GM19240 (cell line): Measurements from ENCODE around the gene SLC15A5.

Source experiments
- DNase-seq: peaks from one replicate; pipeline ENCODE4 v3.0.0; 2011; ENCODE audit warnings: low spot score; ENCODE audit not compliant: insufficient read length

The SLC15A5 gene, protein sequence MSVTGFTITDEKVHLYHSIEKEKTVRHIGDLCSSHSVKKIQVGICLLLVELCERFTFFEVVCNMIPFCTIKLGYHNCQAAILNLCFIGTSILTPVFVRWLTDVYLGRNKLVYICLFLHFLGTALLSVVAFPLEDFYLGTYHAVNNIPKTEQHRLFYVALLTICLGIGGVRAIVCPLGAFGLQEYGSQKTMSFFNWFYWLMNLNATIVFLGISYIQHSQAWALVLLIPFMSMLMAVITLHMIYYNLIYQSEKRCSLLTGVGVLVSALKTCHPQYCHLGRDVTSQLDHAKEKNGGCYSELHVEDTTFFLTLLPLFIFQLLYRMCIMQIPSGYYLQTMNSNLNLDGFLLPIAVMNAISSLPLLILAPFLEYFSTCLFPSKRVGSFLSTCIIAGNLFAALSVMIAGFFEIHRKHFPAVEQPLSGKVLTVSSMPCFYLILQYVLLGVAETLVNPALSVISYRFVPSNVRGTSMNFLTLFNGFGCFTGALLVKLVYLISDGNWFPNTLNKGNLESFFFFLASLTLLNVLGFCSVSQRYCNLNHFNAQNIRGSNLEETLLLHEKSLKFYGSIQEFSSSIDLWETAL

DNA sequence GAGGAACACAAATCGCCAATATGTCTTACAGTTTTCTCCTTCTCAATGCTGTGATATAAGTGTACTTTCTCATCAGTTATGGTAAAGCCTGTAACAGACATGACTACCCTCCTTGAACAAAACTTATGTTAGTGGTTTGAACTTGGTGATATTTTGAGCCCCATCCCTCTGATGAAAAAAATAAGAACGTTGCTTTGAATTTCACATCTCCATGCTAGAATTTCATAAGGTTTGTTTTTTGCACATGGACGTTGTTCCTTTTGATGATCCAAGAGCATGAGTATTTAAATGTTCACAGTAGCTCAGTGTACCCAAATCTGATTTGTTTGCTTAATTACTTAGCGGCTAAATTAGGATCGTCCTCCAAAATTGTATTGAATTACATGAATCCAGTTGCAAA, at the start of gene SLC15A5:
SLC15A5 (minus strand) TSS at position 101 of the 400 bp plus-strand sequence; CDS start at position 101, 0 bp downstream.
- DNase-seq = no peak

DNA sequence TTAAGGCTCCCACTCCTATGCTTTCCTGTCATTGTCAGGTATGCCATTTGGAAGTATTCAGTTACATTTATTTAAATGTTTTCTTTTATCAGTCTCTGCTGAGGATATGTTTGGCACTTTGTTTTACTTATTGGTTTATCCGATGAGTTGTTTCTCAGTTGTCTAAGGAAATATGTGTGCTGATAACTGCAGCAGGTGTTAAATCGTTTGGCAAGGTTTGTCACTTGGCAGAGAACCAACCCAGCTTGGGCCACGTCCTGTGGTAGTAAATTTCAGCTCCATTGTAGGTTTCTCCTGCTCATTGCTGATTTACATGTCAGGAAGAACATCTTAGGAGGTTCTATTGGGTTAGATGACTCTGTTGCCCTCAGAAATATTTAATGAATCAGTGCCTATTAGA, 47.9 kb upstream of the SLC15A5 start:
- no peak for DNase-seq

DNA sequence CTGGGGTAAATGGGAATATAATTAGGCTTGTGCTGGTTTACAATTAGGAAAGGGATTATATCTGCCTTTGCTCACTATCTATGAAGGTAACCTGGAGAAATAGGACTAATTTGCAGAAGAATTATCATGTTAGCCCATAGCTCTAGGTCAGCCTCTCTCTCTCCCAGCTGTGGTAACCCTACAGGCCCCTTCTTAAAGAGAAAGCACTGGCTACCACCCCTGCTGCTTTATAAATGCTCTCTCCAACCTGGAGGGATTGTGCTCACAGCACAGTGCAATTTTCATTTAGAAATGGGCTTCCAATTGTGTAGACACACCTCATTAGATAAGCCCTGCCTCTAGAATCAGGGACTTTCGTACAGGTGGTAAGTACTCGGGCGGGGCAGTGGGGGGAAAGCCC, 47.3 kb upstream of the SLC15A5 start:
- no peak for DNase-seq

DNA sequence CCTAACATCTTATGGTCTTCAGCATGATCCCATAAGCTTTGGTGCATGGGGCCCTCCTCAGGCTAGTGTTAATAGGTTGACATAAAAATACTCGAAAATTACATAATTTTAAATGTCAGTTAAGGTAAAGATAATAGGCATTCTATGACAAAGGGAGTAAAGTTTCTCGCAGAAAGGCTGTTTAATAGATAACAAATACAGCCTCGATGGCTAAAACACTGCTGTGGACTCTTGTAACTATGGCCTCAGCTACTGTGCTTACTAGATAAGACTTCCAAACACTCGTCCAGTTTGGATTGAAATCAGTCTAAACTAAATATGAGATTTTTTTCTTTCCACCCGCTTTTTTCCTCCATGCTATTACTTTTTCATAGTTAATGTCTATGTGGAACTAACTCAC, 46.8 kb upstream of the SLC15A5 start:
- DNase-seq = no peak

DNA sequence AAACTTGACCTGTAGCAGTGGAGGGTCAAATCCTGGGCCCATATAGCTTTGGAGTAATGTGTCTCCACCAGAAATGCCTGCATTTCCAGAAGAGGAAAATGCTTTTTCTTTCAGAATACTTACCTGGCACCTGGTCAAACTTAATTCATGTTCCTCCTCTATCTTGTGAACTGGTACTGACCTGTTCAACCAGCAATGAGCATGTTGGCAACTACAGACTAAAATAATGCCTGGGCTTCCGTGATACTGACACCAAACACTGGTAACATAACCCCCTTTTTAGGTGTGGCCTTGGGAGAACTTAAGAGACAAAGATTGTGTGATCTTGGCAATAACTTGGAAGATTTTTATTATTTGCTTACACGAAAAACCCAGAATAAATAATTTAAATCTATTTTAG, 46.2 kb upstream of the SLC15A5 start:
- no peak for DNase-seq

DNA sequence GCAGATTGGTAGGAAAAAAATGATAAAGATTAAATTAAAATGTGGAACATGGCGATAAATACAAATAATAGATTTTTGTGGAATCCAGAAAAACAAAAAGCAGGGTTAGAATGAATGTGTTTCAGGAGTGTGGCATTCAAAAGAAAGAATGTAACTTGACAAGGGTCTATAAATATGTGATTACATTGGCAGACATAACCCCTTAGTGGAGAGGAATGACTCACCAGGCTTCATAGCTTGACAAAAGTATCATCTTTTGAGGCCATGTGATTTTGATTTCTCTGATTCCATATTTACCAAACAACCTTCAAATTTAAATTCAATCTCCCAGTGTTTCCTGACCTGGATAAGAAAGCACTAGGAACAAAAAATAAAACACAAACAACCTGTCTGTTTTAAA, 45.5 kb upstream of the SLC15A5 start:
- DNase-seq = no peak

DNA sequence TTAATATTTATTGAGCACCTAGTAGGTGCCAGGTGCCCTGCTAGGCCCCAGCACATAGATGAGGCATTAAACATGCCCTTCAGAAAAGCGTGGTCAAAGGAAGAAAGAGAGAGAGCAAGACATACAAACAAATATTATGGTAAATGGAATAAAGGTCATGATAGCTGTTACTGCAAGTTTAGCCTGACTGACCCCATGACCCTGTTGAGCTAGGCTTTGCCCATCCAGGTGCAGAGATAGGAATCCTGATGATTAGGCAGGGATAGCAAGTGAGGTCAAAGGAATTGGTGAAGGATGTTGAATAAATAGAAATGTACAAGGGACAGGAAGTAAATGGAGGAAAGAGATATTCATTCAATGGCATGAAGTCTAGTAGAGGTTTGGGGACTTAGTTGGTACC, 33.4 kb upstream of the SLC15A5 start:
- no peak for DNase-seq

DNA sequence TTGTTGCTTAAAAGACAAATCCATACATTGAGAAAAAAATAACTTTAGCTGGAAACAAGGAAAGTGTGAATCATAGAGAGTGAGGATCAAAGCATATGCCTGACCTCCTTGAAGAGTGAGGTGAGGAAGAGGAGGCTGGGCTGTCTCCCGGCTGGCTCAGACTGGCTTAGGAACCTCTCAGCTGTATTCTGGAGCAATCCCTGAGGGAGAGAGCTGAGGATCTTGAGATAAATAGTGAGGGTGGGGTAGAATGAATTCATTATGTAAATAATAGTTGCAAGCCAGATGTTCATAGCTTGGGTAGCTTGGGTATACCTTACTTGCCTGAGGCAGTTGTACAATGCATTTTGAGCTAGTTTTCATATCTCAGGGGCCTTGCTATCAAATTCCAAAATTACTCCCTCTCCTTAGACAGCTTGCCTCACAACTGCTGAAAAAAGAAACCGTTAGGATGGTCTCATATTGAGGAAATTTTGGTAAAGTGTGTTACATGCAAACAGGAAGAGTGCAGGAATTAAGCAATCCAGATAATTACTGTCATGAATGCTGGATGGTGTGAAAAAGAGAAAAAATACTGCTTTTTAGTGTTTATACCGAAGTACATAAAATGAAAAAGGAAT, 30.5 kb upstream of the SLC15A5 start:
- no peak for DNase-seq

DNA sequence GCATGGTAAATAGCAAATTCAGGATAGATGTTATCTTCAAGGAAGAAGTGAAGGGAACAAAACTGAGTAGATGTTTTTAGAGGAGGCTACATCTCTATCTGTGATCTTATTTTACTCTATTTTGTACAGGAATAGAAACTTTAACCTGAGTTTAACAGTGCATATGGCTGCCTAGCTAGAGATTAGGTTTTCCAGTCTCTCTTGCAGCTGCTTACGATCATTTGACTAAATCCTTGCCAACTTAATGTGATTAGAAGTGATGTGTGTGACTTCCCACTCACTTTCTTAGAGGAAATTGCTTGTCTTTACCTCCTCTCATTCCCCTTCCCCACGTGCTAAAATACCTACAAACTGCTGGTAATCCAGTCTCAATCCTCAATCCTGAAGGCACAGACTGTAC, 26.5 kb upstream of the SLC15A5 start:
- no peak for DNase-seq

DNA sequence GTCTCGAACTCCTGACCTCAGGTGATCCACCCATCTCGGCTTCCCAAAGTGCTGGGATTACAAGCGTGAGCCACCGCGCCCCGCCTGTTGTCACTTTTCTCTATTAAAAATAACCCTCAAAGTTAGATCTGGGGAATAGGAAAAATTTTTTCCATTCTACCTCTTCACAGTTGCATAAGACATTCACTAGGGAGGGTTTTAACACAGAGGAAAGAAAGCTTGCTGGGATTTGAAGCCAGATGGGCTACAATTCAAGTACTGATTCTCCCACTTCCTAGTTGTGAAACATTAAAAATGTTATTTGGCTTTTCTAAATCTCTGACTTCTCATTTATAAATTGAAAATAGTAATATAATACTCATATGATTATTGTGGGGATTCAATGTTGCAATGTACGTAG, 23.3 kb upstream of the SLC15A5 start:
- no peak for DNase-seq

DNA sequence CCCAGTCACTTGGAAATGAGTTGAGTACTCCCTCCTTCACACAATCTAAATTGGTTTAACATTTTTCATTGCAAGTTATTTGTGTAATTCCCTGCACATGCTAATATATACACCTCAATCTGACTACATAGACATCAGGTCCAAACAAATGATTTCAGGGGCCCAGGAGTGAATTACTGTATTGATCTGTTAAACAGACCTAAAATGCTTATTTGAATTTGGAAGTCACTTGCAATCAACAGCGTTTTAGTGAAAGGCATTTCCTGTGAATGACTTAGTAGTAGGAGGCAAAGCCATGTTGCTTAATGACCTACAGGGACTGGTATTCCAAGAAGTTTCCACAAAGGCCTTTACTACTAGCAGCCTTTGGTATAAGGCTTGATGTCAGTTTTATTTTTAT, 22.6 kb upstream of the SLC15A5 start:
- no peak for DNase-seq

DNA sequence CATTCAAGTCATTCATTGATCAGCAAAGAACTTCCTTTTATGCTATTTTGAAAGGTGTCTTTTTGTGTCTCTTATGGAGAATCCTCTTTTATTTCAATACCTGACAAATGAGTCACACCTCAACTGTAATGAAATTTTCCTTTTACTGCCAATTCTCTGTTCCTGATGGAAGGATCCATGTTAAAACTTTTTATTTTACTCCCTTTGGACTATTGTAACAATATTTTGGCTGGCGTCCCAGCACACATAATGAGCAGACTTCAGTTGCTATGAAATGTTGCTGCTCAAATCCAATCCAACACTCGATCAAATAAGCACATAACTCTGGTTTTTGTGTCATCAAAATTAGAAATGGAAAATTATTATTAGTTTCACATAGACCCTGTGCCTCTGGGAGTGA, 21.9 kb upstream of the SLC15A5 start:
- no peak for DNase-seq

DNA sequence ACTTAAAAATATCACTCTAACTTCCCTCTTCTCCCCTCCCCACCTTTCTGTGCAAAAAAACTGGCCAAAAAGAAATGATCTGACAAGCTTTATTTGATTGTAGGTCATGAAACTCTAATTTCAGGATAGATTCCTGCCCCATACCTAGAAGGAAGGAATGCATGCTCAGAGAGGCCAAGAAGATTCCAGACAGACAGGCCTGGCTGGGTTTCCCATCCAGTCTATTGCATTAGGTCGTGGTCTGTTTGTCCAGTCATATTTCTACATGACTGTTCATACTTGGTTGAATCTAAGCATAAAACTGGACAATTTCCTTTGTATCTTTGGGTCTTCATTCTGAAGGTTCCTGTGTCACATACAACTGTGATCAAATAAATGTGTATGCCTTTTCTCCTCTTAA, 20.0 kb upstream of the SLC15A5 start:
- no peak for DNase-seq

DNA sequence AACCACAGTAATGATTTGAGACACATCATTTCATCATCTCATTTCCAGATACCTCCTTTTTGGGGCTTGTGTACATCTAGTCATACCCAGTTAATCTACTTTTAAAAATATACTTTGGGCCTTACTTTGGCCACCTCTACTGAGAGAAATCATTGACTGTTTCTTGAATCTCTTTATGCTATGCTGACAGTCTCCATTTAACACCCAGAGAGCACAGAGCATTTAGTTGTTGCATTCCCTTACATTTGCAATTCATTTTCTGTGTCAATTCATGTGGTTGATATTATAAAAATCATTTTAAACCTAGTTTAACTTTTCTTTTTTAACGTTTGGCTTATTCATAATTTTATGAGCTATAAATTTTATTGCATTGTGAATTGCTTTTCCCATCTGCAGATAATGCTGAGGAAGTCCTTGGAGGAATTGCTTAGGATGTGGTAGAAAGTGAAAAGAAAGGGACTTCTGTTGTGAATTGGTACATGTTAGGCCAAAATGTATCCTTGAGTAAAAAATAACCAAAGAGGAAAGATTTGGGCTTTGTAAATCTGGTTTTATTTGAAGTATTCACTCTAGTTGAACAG, 17.0 kb upstream of the SLC15A5 start:
- no peak for DNase-seq

DNA sequence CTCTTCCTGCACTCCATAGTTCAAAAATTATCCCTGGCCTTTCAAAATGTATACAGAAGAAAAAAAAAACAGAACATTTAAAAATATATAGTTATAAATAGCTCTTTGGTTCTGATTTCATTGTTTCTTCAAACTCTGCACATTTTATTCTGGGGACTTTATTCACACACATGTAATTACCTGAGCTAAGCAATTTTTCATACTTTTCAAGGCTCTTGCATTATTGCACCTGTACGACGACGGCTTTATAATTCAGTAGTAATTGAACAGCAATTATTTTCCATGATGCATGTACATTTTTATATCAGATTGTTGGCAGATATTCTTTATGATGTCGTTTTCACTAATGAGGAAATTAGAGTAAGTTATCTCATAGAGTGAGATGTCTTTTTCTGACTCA, 13.5 kb upstream of the SLC15A5 start:
- no peak for DNase-seq

DNA sequence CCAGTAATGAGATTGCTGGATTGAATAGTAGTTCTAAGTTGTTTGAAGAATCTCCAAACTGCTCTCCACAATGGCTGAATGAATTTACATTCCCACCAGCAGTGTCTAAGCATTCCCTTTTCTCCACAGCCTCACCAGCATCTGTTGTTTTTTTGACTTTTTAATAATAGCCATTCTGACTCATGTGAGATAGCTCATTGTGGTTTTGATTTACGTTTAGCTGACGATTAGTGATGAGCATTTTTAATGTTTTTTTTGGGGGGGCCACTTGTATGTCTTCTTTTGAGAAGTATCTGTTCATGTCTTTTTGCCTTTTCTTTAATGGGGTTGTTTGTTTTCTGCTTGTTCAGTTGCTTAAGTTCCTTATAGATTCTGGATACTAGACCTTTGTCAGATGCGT, 8.1 kb upstream of the SLC15A5 start:
- DNase-seq = no peak

DNA sequence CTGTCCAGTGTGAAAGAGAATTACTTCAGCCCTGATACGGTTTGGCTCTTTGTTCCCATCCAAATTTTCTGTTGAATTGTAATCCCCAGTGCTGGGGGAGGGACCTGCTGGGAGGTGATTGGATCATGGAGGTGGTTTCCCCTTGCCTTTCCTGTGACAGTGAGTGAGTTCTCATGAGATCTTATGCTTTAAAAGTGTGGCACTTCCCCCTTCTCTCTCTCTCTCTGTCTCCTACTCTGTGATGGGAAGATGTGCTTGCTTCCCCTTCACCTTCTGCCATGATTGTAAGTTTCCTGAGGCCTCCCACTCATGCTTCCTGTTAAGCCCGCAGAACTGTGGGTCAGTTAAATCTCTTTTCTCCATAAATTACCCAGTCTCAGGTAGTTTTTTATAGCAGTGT, 5.5 kb upstream of the SLC15A5 start:
- no peak for DNase-seq

DNA sequence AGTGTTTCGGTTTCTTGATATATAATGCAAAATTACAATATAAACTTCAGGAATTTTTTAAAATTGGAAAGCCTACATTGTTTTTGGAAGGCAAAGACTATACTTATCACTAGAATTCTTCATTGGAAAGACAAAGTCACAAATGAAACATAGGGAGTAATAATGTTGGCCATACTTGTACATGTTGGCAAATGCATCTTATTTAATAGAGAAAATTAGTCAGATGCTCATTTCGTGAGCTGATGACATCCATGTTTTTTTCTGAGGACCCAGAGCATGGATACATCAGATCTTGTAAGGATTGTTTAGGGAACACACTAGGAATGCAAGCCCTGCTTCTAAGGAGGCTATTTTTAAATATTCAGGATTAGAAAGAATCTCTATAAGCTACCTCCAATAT, 4.6 kb upstream of the SLC15A5 start:
- no peak for DNase-seq

DNA sequence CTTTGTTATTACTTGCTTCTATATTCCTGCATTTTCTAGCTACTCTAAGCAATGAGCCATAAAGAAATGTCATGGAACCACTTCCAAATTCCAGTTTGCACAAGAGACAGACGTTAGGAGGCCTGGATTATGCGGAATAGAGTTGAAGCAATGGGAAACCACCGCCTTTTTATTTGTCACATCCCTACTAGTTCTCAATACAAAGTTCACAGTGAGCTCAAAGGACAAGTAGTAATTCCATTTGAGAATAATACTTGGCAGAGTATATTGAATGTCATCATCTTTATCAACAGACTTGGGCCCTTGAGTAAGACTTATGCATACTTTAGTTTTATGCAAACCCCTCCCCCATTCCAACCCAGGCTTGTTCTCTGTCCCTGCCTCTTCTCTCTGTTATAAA, 3.7 kb upstream of the SLC15A5 start:
- no peak for DNase-seq

DNA sequence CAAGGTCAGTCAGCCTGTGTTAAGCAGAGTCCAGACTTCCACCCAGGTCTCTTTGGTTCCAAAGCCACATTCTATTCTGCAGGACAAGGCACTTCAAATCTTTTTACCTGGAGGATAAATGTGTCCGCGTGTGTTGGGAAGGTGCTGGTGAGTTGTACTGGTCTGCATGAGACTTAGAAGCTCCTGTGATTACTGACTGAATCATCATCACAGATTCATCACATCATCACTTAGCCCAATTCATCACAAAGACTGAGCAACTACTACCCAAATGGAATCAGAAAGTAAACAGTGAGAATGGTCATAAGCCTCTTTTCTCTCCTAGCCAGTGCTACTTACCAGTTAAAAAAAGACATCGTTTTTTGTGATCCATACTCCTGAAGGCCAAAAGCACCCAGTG, 5.3 kb downstream of the SLC15A5 start:
- DNase-seq = no peak

DNA sequence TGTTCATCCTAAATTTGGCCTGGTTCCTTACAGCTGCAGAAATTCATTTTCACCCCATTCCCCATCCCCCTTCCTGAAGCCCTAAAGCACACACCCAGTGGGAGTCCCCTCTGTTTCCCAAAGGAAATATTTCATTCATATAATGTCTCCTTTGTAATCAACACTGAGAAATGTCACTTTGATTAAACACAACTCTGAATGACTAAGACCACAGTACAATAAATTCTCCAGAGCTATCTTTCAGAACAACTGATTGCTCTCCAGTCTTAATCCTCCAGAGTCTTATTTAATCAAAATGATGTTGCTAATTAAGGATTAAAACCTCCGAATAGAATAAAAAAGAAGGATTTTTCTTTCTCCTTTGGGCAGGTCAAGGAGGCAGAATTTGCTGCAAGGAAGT, 6.4 kb downstream of the SLC15A5 start:
- DNase-seq = no peak

DNA sequence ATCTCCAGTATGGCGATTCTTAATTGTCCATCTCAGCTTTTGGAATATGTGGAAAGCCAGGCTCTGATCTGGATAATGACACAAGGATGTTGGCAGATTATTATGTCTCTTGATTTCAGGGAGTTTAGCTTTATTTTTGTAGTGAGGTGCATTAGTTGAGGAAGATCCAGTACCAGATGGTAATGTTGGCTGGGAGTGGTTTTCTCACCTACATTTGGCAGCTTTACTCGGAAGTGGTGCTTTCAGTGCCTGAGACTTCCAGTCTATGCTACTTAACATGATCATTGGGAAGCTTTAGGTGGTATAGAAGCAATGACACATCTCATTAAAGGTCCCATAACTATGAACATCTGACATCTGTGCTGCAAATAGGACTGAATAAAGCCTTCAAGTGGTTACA, 7.5 kb downstream of the SLC15A5 start:
- DNase-seq = no peak

DNA sequence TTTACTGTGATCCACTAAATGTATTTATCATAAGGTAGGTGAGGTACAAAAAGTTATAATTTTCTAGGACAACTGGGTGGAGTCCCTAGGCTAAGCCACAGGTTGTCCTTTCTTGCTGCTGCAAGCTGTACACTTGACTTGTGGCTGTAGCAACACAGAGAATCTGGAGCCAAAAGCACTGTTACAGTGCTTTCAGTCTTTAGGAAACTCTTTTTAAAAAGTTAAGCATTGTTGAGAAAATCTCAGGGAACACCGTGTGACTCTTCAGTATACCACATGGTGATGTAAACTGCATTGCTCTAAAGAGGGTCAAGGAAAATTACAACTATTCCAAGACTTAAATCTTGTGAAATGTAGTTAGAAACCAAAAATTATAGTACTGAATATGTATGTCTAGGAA, 11.4 kb downstream of the SLC15A5 start:
- DNase-seq = no peak
